ENCODE results near the gene TAF5L. TPM values are rescaled to one million over a fixed set of nuclear protein-coding genes. Genes with fewer than 3 reads are reported as not detected.

The TAF5L gene
- total RNA-seq, 1 experiment from 2014 or later, result 36.3 TPM

DNA sequence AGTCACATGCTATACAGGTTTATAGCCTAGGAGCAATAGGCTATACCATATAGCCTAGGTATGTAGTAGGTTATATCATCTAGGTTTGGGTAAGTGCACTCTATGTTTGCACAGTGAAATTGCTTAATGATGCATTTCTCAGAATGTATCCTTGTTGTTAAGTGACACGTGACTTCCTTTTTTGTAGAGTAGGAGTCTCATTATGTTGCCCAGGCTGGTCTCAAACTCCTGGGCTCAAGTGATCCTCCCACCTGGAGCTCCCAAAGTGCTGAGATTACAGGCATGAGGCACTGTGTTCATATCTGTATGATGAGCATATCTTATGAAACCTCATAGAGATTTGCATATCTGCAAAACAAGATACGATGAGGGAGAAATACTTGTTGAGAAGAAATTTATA lies 53.6 kb downstream of the TAF5L start:
- TF ChIP-seq, protein P1, sequence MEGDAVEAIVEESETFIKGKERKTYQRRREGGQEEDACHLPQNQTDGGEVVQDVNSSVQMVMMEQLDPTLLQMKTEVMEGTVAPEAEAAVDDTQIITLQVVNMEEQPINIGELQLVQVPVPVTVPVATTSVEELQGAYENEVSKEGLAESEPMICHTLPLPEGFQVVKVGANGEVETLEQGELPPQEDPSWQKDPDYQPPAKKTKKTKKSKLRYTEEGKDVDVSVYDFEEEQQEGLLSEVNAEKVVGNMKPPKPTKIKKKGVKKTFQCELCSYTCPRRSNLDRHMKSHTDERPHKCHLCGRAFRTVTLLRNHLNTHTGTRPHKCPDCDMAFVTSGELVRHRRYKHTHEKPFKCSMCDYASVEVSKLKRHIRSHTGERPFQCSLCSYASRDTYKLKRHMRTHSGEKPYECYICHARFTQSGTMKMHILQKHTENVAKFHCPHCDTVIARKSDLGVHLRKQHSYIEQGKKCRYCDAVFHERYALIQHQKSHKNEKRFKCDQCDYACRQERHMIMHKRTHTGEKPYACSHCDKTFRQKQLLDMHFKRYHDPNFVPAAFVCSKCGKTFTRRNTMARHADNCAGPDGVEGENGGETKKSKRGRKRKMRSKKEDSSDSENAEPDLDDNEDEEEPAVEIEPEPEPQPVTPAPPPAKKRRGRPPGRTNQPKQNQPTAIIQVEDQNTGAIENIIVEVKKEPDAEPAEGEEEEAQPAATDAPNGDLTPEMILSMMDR (IDR thresholded peaks at IDR 0.05; ENCODE audit: unreplicated experiment), result no peak
- Mint-ChIP-seq H3K4me1 (ENCODE audit: low read depth, unreplicated experiment) (peaks cover 9% of the 10 kb centered on the region), H3K36me3 (ENCODE audit: insufficient read depth, unreplicated experiment) (no peaks in the 10 kb centered on the region), H3K27ac (ENCODE audit: unreplicated experiment) (no peak overlapping the region), H3K4me3 (ENCODE audit: low read depth, unreplicated experiment) (no peak overlapping the region), H3K9me3 (ENCODE audit: low read depth, unreplicated experiment) (no peaks in the 10 kb centered on the region), H3K27me3 (ENCODE audit: unreplicated experiment) (no peaks in the 10 kb centered on the region)
- DNase-seq, result no peak
- no TSS peak for BruUV-seq (replicated peaks)
- intact Hi-C loops (cut with micrococcal nuclease; ENCODE audit: unreplicated experiment), result no loop called here
- CTCF ChIA-PET, result no interaction called here

DNA sequence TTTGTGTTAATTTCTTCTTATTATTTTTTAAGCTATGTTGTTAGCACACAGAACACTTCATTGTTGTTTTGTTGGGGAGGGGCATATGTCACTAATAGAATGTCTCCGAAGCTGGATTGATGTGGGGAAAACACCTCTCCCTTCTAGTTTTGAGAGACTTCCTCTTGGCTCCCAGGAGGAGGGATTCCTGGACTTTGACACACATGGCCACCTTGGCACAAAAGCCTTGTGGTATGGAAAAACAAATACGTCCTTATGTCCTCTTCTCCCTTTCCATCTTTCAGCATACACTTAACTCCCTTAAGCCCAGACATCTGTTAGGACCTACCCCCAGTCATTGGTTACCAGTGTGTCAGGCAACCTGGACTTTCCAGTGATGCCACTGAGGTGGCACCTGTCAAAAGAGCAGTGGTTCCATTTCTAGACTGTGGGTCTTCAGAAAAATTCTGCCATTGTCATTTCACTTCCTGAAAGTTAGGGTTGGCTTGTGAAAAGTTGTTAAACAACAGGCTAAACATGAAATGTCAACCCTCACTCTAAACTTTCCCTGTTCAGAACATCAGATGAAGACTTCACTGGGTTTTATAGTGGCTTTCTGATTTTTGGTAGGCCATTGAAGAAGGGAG lies 54.9 kb downstream of the TAF5L start:
- Mint-ChIP-seq H3K4me3 (ENCODE audit: low read depth, unreplicated experiment) (no peak overlapping the region), H3K27me3 (ENCODE audit: unreplicated experiment) (no peaks in the 10 kb centered on the region), H3K27ac (ENCODE audit: unreplicated experiment) (no peak overlapping the region), H3K9me3 (ENCODE audit: low read depth, unreplicated experiment) (no peaks in the 10 kb centered on the region), H3K4me1 (ENCODE audit: low read depth, unreplicated experiment) (peaks cover 9% of the 10 kb centered on the region), H3K36me3 (ENCODE audit: insufficient read depth, unreplicated experiment) (no peaks in the 10 kb centered on the region)
- peak; percentile 45 for DNase-seq
- intact Hi-C loops (cut with micrococcal nuclease; ENCODE audit: unreplicated experiment), result no loop called here
- BruUV-seq (replicated peaks), result no TSS peak
- TF ChIP-seq, protein P1 (IDR thresholded peaks at IDR 0.05; ENCODE audit: unreplicated experiment), result no peak
- CTCF ChIA-PET, result no interaction called here

DNA sequence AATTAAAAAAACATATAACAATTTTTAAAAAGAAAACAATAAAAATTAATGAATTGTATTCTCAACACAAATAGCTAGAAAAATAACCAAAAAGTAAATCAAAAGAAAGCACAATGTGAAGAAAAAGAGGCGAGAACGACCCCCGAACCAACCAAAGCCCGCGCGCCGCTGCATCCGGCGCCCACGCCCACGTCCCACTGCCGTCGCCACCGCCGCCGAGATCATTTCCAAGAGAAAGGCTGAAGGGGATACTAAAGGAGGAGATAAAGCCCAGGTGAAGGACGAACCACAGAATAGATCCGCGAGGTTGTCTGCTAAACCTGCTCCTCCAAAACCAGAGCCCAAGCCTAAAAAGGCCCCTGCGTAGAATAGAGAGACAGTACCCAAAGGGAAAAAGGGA lies 55.6 kb downstream of the TAF5L start:
- Mint-ChIP-seq H3K4me1 (ENCODE audit: low read depth, unreplicated experiment) (peaks cover 9% of the 10 kb centered on the region), H3K36me3 (ENCODE audit: insufficient read depth, unreplicated experiment) (no peaks in the 10 kb centered on the region), H3K4me3 (ENCODE audit: low read depth, unreplicated experiment) (no peak overlapping the region), H3K9me3 (ENCODE audit: low read depth, unreplicated experiment) (no peaks in the 10 kb centered on the region), H3K27ac (ENCODE audit: unreplicated experiment) (no peak overlapping the region), H3K27me3 (ENCODE audit: unreplicated experiment) (no peaks in the 10 kb centered on the region)
- BruUV-seq (replicated peaks), result no TSS peak
- intact Hi-C loops (cut with micrococcal nuclease; ENCODE audit: unreplicated experiment), result no loop called here
- CTCF ChIA-PET, result no interaction called here
- DNase-seq, result no peak
- TF ChIP-seq, protein P1 (IDR thresholded peaks at IDR 0.05; ENCODE audit: unreplicated experiment), result no peak

DNA sequence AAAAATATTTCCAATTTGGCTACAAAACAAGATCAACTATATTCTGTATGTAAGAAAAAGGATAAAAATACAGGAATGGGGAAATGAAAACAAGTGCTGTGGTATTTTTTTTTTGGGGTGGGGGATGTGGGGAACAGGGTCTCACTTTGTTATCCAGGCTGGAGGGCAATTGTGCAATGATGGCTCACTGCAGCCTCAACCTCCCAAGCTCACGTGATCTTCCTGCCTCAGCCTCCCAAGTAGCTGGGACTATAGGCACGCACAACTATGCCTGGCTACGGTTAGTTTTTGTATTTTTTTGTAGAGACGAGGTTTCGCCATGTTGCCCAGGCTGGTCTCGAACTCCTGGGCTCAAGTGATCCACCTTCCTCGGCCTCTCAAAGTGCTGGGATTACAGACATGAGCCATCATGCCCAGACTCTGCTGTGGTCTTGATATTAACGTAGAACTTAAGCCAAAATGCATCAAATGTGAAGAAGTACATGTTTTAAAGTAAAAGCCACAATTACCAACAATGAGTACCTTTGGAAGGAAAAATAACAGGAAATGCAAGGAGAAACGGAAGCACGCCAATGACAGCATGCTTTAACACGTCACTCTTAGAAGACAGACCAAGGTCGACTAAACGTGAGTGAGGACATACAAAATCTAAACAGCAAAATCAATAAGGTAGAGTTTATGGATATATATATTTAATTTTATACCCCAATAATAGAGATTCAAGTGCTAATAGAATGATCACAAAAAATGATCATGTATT lies 58.6 kb downstream of the TAF5L start:
- no peak for DNase-seq
- Mint-ChIP-seq H3K36me3 (ENCODE audit: insufficient read depth, unreplicated experiment) (no peaks in the 10 kb centered on the region), H3K27ac (ENCODE audit: unreplicated experiment) (no peak overlapping the region), H3K9me3 (ENCODE audit: low read depth, unreplicated experiment) (no peaks in the 10 kb centered on the region), H3K27me3 (ENCODE audit: unreplicated experiment) (no peaks in the 10 kb centered on the region), H3K4me1 (ENCODE audit: low read depth, unreplicated experiment) (peaks cover 9% of the 10 kb centered on the region), H3K4me3 (ENCODE audit: low read depth, unreplicated experiment) (no peak overlapping the region)
- TF ChIP-seq, protein P1 (IDR thresholded peaks at IDR 0.05; ENCODE audit: unreplicated experiment), result no peak
- intact Hi-C loops (cut with micrococcal nuclease; ENCODE audit: unreplicated experiment), result no loop called here
- CTCF ChIA-PET, result no interaction called here
- no TSS peak for BruUV-seq (replicated peaks)

Data from Calu3 (cell line).